Activated CD8-positive, alpha-beta T cell treated with anti-CD3 and anti-CD28 coated beads for 36 hours (primary cell): Measurements from ENCODE around the gene TNS3. TPM values are rescaled to one million over a fixed set of nuclear protein-coding genes. Genes with fewer than 3 reads are reported as not detected.

Source experiments
- ATAC-seq: fragments of 200-7000 bp; cut with Tn5 transposase; one replicate; pipeline ENCODE4 v1.10.0; 2021; ENCODE audit warnings: mild to moderate bottlenecking, moderate library complexity
- CTCF ChIA-PET: fragments of 350-600 bp; sonication (Branson Sonifier 250); formaldehyde crosslinking; loops from one replicate; lab custom pipeline; 2021; ENCODE audit warnings: antibody characterized with exemption; lab: Charles Lee
- POLR2A ChIA-PET: fragments of 350-600 bp; sonication (Branson Sonifier 250); formaldehyde crosslinking; loops from one replicate; lab custom pipeline; 2021; ENCODE audit warnings: antibody characterized with exemption; lab: Charles Lee
- DNase-seq: peaks from one replicate; pipeline ENCODE4 v3.0.0-alpha.2; 2020
- H3K27ac Mint-ChIP-seq: one replicate; pipeline ENCODE4 v1.8.0; 2021; ENCODE audit warnings: mild to moderate bottlenecking, mixed read lengths
- H3K27me3 Mint-ChIP-seq: one replicate; pipeline ENCODE4 v1.8.0; 2021; ENCODE audit warnings: mixed read lengths
- H3K36me3 Mint-ChIP-seq: one replicate; pipeline ENCODE4 v1.8.0; 2021; ENCODE audit warnings: low read depth, mixed read lengths
- H3K4me1 Mint-ChIP-seq: one replicate; pipeline ENCODE4 v1.8.0; 2021; ENCODE audit warnings: low read depth, mixed read lengths
- H3K4me3 Mint-ChIP-seq: one replicate; pipeline ENCODE4 v1.8.0; 2021; ENCODE audit warnings: mild to moderate bottlenecking, moderate library complexity, mixed read lengths
- H3K9me3 Mint-ChIP-seq: one replicate; pipeline ENCODE4 v1.8.0; 2021; ENCODE audit warnings: mixed read lengths
- intact Hi-C: fragments of 100-400 bp; cut with micrococcal nuclease; formaldehyde crosslinking; loops from one replicate; pipeline ENCODE4 v1.10.0; 2022
- total RNA-seq, 2 experiments: library from RNA; stranded (reverse); gene quantifications; one replicate each; pipeline ENCODE4 v1.2.3, GENCODE V29; 2021
- TF ChIP-seq, protein P1 (sequence below): fragments of 200-600 bp; IDR thresholded peaks from one replicate; pipeline ENCODE4 v1.8.0; 2022; ENCODE audit warnings: antibody characterized with exemption, mild to moderate bottlenecking

The TNS3 gene
- total RNA-seq, 2 experiments from 2014 or later: 0.04 to 0.16 TPM

DNA sequence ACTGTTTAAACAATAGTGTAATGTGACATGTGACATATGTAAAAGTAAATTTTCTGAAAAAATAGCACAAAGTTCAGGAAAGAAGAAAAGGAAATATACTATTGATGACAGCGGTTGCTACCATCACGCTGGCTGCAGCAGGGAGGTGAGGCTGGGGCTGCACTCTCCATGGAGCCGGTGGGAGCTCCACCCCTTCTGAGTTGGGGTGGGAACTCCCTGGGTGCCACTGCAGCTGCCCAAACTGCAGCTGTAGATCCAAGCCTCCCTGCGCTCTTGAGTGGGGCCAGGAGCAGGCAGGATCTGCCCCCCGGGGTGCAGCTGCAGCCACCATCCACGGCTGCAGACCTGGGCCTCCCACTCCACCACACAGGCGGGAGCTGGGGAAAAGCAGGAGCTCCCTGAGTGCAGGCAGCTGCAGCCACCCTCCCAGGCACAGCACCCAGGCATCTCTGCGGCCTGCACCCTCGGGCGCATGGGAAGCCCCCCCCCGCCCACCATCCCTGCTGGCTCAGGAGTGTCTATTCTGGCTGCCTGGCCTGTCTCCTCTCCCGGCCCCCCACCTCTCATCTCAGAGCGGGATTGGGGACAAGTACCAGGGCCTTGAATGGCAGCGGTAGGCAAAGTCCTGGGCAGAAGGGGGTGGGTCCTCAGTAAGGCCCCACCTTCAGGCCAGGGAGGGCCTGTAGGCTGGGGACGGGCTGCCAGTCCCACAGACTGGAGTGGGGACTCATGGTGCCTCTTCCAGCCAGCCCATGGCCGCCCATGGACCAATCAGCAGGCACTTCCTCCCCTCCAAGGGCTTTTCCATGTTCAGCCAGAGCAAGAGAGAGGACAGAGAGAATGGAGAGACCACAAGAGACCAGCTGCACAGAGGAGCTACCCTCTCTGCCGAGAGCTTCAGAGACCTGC is 50.1 kb downstream of the TNS3 start:
- H3K36me3 Mint-ChIP-seq: no peaks in the 10 kb centered on the region
- DNase-seq: no peak
- peaks cover 8% of the 10 kb centered on the region for H3K27me3 Mint-ChIP-seq
- ChIA-PET POLR2A (no interaction called here), CTCF (no interaction called here)
- TF ChIP-seq, protein P1, sequence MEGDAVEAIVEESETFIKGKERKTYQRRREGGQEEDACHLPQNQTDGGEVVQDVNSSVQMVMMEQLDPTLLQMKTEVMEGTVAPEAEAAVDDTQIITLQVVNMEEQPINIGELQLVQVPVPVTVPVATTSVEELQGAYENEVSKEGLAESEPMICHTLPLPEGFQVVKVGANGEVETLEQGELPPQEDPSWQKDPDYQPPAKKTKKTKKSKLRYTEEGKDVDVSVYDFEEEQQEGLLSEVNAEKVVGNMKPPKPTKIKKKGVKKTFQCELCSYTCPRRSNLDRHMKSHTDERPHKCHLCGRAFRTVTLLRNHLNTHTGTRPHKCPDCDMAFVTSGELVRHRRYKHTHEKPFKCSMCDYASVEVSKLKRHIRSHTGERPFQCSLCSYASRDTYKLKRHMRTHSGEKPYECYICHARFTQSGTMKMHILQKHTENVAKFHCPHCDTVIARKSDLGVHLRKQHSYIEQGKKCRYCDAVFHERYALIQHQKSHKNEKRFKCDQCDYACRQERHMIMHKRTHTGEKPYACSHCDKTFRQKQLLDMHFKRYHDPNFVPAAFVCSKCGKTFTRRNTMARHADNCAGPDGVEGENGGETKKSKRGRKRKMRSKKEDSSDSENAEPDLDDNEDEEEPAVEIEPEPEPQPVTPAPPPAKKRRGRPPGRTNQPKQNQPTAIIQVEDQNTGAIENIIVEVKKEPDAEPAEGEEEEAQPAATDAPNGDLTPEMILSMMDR: no peak
- H3K4me3 Mint-ChIP-seq: no peak overlapping the region
- H3K9me3 Mint-ChIP-seq: no peaks in the 10 kb centered on the region
- no peak overlapping the region for H3K27ac Mint-ChIP-seq
- H3K4me1 Mint-ChIP-seq: no peaks in the 10 kb centered on the region
- no peak for ATAC-seq
- intact Hi-C loops: no loop called here

DNA sequence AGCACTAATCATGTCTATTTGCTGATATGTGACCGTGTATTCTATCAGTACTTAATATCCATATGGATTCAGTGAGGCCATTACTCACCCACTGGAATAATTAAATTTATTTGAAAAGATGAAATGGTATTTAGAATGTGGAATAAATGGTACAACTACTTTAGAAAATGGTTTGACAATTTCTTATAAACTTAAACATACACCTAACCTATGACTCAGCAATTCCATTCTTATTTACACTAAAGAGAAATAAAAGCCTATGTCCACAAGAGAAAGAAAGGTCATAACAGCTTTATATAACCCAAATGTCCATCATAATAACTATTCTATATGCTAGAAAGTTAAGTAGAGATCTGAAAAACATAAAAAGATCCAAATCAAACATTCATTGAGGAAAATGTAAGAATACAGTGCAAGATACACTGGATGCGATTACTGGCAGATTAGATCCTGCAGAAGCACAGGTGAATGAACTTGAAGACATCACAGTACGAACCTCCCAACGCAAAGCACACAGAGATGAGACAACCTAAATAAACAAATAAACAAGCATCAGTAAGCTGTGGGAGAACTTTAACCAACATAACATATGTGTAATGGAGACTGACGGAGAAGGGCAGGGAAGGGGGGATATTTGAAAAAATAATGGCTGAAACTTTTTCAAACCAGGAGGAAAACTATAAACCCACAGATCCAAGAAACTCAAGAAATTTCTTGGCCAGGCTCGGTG is 51.9 kb downstream of the TNS3 start:
- ChIA-PET POLR2A (no interaction called here), CTCF (no interaction called here)
- H3K27me3 Mint-ChIP-seq: no peaks in the 10 kb centered on the region
- no peak overlapping the region for H3K4me3 Mint-ChIP-seq
- H3K9me3 Mint-ChIP-seq: no peaks in the 10 kb centered on the region
- no peak overlapping the region for H3K27ac Mint-ChIP-seq
- no peaks in the 10 kb centered on the region for H3K4me1 Mint-ChIP-seq
- ATAC-seq: no peak
- TF ChIP-seq, protein P1: no peak
- no peak for DNase-seq
- H3K36me3 Mint-ChIP-seq: no peaks in the 10 kb centered on the region
- intact Hi-C loops: no loop called here

DNA sequence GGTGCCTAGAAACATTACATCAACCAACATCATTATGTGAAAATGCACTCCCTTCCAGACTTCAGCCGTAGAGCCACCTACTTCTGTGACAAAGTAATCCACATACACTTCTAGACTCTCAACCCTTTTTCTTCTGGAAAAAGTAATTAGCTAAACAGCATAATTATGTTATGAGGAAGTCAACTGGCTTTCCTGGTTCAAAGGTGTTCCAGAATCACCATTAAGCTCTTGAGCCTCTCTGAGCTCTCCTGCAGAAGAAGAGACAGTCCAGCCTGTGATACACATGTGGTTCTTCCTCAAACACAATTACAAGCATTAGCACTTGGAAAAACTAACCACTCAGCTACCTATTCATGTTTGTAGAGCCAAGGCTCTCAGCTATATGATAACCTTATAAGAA is 52.5 kb downstream of the TNS3 start:
- Mint-ChIP-seq H3K27ac (no peak overlapping the region), H3K36me3 (no peaks in the 10 kb centered on the region), H3K9me3 (no peaks in the 10 kb centered on the region), H3K4me3 (no peak overlapping the region), H3K4me1 (no peaks in the 10 kb centered on the region), H3K27me3 (no peaks in the 10 kb centered on the region)
- ATAC-seq (no peak), DNase-seq (no peak)
- ChIA-PET POLR2A (no interaction called here), CTCF (no interaction called here)
- TF ChIP-seq, protein P1: no peak
- intact Hi-C loops: no loop called here

DNA sequence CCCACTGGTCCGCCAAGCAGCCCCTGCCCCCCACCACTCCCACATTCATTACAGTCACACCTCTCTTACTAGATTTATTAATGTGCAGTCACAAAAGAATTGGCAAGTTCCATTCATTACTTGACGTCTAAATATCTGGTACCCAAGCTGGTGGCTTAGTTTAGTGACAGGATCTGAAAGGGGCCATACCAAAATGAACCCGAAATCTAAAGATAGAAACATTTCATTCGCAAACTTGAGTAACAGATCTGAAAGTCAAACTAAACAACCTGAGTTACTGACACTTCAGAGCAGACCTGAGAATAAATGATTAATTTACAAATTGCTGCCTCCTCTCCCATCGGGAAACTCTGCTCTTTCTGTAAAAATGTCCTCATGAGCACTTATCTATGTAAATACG is 53.4 kb downstream of the TNS3 start:
- no peaks in the 10 kb centered on the region for H3K9me3 Mint-ChIP-seq
- no peaks in the 10 kb centered on the region for H3K36me3 Mint-ChIP-seq
- H3K27me3 Mint-ChIP-seq: no peaks in the 10 kb centered on the region
- no peak for ATAC-seq
- H3K27ac Mint-ChIP-seq: no peak overlapping the region
- no peak overlapping the region for H3K4me3 Mint-ChIP-seq
- TF ChIP-seq, protein P1: no peak
- DNase-seq: no peak
- intact Hi-C loops: no loop called here
- no peaks in the 10 kb centered on the region for H3K4me1 Mint-ChIP-seq
- ChIA-PET POLR2A (no interaction called here), CTCF (no interaction called here)

DNA sequence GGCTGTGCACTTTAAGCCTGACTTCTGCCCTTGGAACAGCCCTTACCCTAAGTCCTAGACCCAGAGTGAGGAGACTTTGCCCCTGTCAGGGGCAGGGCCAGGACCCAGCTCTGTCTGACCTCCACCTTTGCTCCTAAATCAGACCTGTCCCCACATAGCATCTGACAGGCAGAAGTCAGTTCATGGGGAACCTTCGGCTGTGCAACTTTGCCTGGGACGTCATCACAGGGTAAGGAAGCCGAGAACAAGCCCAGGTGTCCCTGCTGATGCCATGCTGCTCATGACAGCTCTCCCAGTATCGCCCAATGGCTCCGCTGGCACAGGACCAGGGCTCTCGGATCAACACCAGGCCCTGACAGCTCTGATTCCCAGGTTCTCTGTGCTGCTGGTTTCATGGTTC is 55.4 kb downstream of the TNS3 start:
- intact Hi-C loops: no loop called here
- ATAC-seq (no peak), DNase-seq (no peak)
- TF ChIP-seq, protein P1: no peak
- Mint-ChIP-seq H3K36me3 (no peaks in the 10 kb centered on the region), H3K27ac (no peak overlapping the region), H3K4me1 (no peaks in the 10 kb centered on the region), H3K9me3 (no peaks in the 10 kb centered on the region), H3K4me3 (no peak overlapping the region), H3K27me3 (no peaks in the 10 kb centered on the region)
- CTCF ChIA-PET: no interaction called here
- POLR2A ChIA-PET: no interaction called here
